Heart left ventricle (tissue), 16 donors: Measurements from ENCODE around the gene VSIG10L. TPM values are rescaled to one million over a fixed set of nuclear protein-coding genes. Genes with fewer than 3 reads are reported as not detected.

Experiments used
- ATAC-seq, 4 donors: fragments of 200-7000 bp; cut with Tn5 transposase; one replicate each; pipeline ENCODE4 v1.9.1; 2020 to 2022; ENCODE audit warnings: moderate library complexity in 4 of 4, mild to moderate bottlenecking in 3 of 4, moderate number of reproducible peaks in 1 of 4
- DNase-seq, 5 donors: peaks; one replicate each; pipeline ENCODE4 v3.0.0-alpha.2; 2020
- H3K27ac ChIP-seq, 12 donors: fragments of 200-600 bp; sonication (generic) in 4 of 12; one replicate each; pipeline versions ENCODE4 v1.5.0 to v1.8.0; 2016 to 2022; ENCODE audit warnings: mild to moderate bottlenecking in 2 of 12
- H3K27me3 ChIP-seq, 9 donors: fragments of 200-600 bp; sonication (generic) in 2 of 9; one replicate each; pipeline versions ENCODE4 v1.5.1 to v1.8.0; 2016 to 2022; ENCODE audit warnings: mild to moderate bottlenecking in 3 of 9
- H3K36me3 ChIP-seq, 9 donors: fragments of 200-600 bp; sonication (generic) in 2 of 9; one replicate each; pipeline versions ENCODE4 v1.5.0 to v1.8.0; 2018 to 2022; ENCODE audit warnings: mild to moderate bottlenecking in 2 of 9
- H3K4me1 ChIP-seq, 12 donors: fragments of 200-600 bp; sonication (generic) in 4 of 12; one replicate each; pipeline versions ENCODE4 v1.5.0 to v1.8.0; 2016 to 2022; ENCODE audit warnings: mild to moderate bottlenecking in 3 of 12
- H3K4me3 ChIP-seq, 12 donors: fragments of 200-600 bp; sonication (generic) in 4 of 12; one replicate each; pipeline versions ENCODE4 v1.5.0 to v1.8.0; 2017 to 2022; ENCODE audit warnings: mild to moderate bottlenecking in 9 of 12, moderate library complexity in 4 of 12
- H3K9me3 ChIP-seq, 12 donors: fragments of 200-600 bp; sonication (generic) in 4 of 12; one replicate each; pipeline versions ENCODE4 v1.5.0 to v1.8.0; 2016 to 2022; ENCODE audit warnings: mild to moderate bottlenecking in 1 of 12
- CTCF ChIP-seq, 12 donors: fragments of 200-600 bp; sonication (generic) in 4 of 12; IDR thresholded peaks; one replicate each; pipeline versions ENCODE4 v1.5.0 to v1.8.0; 2018 to 2022; ENCODE audit warnings: antibody characterized with exemption in 12 of 12, mild to moderate bottlenecking in 5 of 12
- POLR2A ChIP-seq, 2 donors: fragments of 450-650 bp; IDR thresholded peaks; one replicate each; pipeline ENCODE4 v1.6.1; 2017; ENCODE audit warnings: antibody characterized with exemption in 2 of 2, mild to moderate bottlenecking in 2 of 2, moderate library complexity in 2 of 2
- WGBS, 4 donors: extraction: QIAGEN DNeasy Blood & Tissue Kit in 2 of 4; methylation state at CpG; one replicate each; pipeline versions ENCODE4 v1.1.5 to v1.1.7; 2013 to 2018; 5-methylcytosine and 5-hydroxymethylcytosine counted together
- intact Hi-C, 10 donors: fragments of 100-400 bp; cut with DNase I; formaldehyde crosslinking; loops; one replicate each; pipeline versions ENCODE4 v1.11.1 to v1.14.2; 2022
- polyA plus RNA-seq, 2 donors: library from polyadenylated mRNA; stranded (reverse); fragments of 200-250 nt; gene quantifications; one replicate each; pipeline ENCODE4 v1.2.3, GENCODE V29; 2013
- total RNA-seq, 9 donors: library from RNA; depleted of rRNA in 2 of 9; stranded (reverse); fragments of >200 nt in 2 of 9; fragmentation: NEBNext Ultra II Directional in 3 of 9; extraction: Animal tissue kit (Norgen Biotek cat#: 25700) in 3 of 9; gene quantifications; one replicate each; pipeline versions ENCODE4 v1.1.0 to v1.2.4, GENCODE V29; 2016 to 2023
- donor health status: ischemic (EF 13 %, LVEDD 7.1; RV severe dilation, severe dysfunction).
- donor health status: healthy with polysubstance abuse.
- donor health status: DM: no; HTN: yes; CAD: no.
- donor health status: DM: no; HTN: no; CAD: no.
- donor health status: ischemic (EF 25% LVEDD 6.9; RV normal size, moderate dysfunction).
- donor health status: ischemic (EF 25% LVEDD 5.7; RV mildly dilated, moderate dysfunction).
- donor health status: healthy.
- donor health status: DM: yes; HTN: yes; CAD: no.
- donor health status: ischemic (EF 35%, LVEDD 5.7; RV mildly dilated, moderate dysfunction).
- donor health status: nonischemic (EF 11% LVEDD 7.7; RV severe dilation, severe dysfunction).
- donor health status: DM: yes; HTN: yes; CAD: no.
- donor health status: PGD.
- donor health status: ischemic (EF 29% LVEDD 5.4; RV normal size, mild dysfunction).
- donor health status: nonischemic (EF 23%, LVEDD 6.1; RV moderate dilation, normal function).

VSIG10L gene
- total and polyA plus RNA-seq, 11 donors: 0.40 to 1.7 (median 0.75) TPM

GRCh38 chr19:51375504-51376221 lies 33.7 kb upstream of the VSIG10L start:
- intact Hi-C loops: no loop called here
- WGBS, 4 donors: 71 to 79% (median 77%) methylated on average over 10 to 11 of the region's 11 CpGs
- Histone ChIP-seq H3K9me3 (no peaks in the 10 kb centered on the region), H3K27me3 (no peaks in the 10 kb centered on the region), H3K27ac (no peak overlapping the region), H3K36me3 (no peaks in the 10 kb centered on the region), H3K4me1 (peaks cover 0 to 24% (median 0%) of the 10 kb centered on the region in 12 donors), H3K4me3 (no peak overlapping the region)
- ATAC-seq: no peak
- no peak for TF ChIP-seq POLR2A (IDR thresholded peaks at IDR 0.05)
- no peak for TF ChIP-seq CTCF (IDR thresholded peaks at IDR 0.05)
- peak in 1 of 5 donors; percentile 24 for DNase-seq

- no peak for TF ChIP-seq CTCF (IDR thresholded peaks at IDR 0.05)
- TF ChIP-seq POLR2A (IDR thresholded peaks at IDR 0.05): no peak
- Histone ChIP-seq H3K4me1 (peaks cover 0 to 30% (median 2%) of the 10 kb centered on the region in 12 donors), H3K4me3 (peak within 1 kb of the TSS in 2 of 12 donors; percentile 10 to 50), H3K27ac (peak within 1 kb of the TSS in 1 of 12 donors; percentile 83), H3K9me3 (no peaks in the 10 kb centered on the region), H3K27me3 (no peaks in the 10 kb centered on the region), H3K36me3 (no peaks in the 10 kb centered on the region)
- intact Hi-C loops: no loop called here
- ATAC-seq: no peak
- DNase-seq: no peak
- WGBS, 4 donors: 40 to 58% (median 49%) methylated on average over 9 of the region's 9 CpGs
These were observed 30.9 kb upstream of the VSIG10L start, which contains the start of gene NKG7 for GRCh38 chr19:51372649-51373504. Gene NKG7 (minus strand): TSS chr19:51372654. CDS start chr19:51372535, 119 bp downstream.

GRCh38 chr19:51372021-51372648 lies 30.2 kb upstream of the VSIG10L start:
- DNase-seq (no peak), ATAC-seq (no peak)
- Histone ChIP-seq H3K27me3 (no peaks in the 10 kb centered on the region), H3K9me3 (no peaks in the 10 kb centered on the region), H3K36me3 (no peaks in the 10 kb centered on the region), H3K27ac (peak overlapping the region in 1 of 12 donors; percentile 83), H3K4me3 (peak overlapping the region in 2 of 12 donors; percentile 10 to 50), H3K4me1 (peaks cover 0 to 30% (median 3%) of the 10 kb centered on the region in 12 donors)
- TF ChIP-seq CTCF (IDR thresholded peaks at IDR 0.05) (no peak), POLR2A (IDR thresholded peaks at IDR 0.05) (no peak)
- intact Hi-C loops: no loop called here
- WGBS, 4 donors: 83 to 88% (median 86%) methylated on average over 16 to 18 of the region's 18 CpGs
